OCI-LY3 (cell line): Measurements from ENCODE around the gene DYNC1I1.

Source experiments
- CTCF ChIP-seq: fragments of 200-600, 300-600 bp; sonication (generic); IDR thresholded peaks from 2 replicates; pipeline ENCODE4 v1.5.1; 2014; ENCODE audit warnings: antibody characterized with exemption, low read length, low read depth
- EZH2phosphoT487 ChIP-seq: fragments of 200-600 bp; shearing (Covaris generic); IDR thresholded peaks from 2 replicates; pipeline ENCODE4 v1.6.1; 2018; ENCODE audit warnings: antibody characterized with exemption, mixed run types, low read depth

- TF ChIP-seq CTCF (no peak), EZH2phosphoT487 (no peak)
Measured at GRCh38 chr7:95921543-95921942, 149.2 kb downstream of the DYNC1I1 start.
